GM23338 (cell line): ENCODE results near the gene GRID1. TPM values are rescaled to one million over a fixed set of nuclear protein-coding genes. Genes with fewer than 3 reads are reported as not detected.

ENCODE experiments used
- ATAC-seq: fragments of 200-7000 bp; cut with Tn5 transposase; 3 replicates; pipeline ENCODE4 v1.9.1; 2020
- DNase-seq: peaks from one replicate; pipeline ENCODE4 v3.0.0-alpha.2; 2015; ENCODE audit warnings: low spot score
- H2AFZ ChIP-seq: fragments of 200-600 bp; sonication (generic); 2 replicates; pipeline ENCODE4 v1.8.0; 2016; ENCODE audit warnings: antibody characterized with exemption, mild to moderate bottlenecking, moderate library complexity
- H3F3A ChIP-seq: fragments of 200-600 bp; sonication (generic); replicated peaks from 2 replicates; pipeline ENCODE4 v1.8.0; 2017; ENCODE audit warnings: antibody characterized with exemption, mixed run types, low read depth
- H3K27ac ChIP-seq: fragments of 200-600 bp; sonication (generic); 2 replicates; pipeline ENCODE4 v1.6.1; 2016; ENCODE audit warnings: low read depth
- H3K27me3 ChIP-seq: fragments of 200-600 bp; sonication (generic); 2 replicates; pipeline ENCODE4 v1.8.0; 2016; ENCODE audit warnings: mild to moderate bottlenecking, mixed run types, moderate library complexity; ENCODE audit not compliant: insufficient read depth
- H3K36me3 ChIP-seq: fragments of 200-600 bp; sonication (generic); 2 replicates; pipeline ENCODE4 v1.8.0; 2016; ENCODE audit warnings: mild to moderate bottlenecking; ENCODE audit not compliant: insufficient read depth
- H3K4me1 ChIP-seq: fragments of 200-600 bp; sonication (generic); 2 replicates; pipeline ENCODE4 v1.8.0; 2016; ENCODE audit warnings: mild to moderate bottlenecking, moderate library complexity; ENCODE audit not compliant: insufficient read depth
- H3K4me2 ChIP-seq: fragments of 200-600 bp; sonication (generic); 2 replicates; pipeline ENCODE4 v1.7.1; 2017; ENCODE audit warnings: mixed run types
- H3K4me3 ChIP-seq: fragments of 200-600 bp; sonication (generic); 2 replicates; pipeline ENCODE4 v1.6.1; 2016; ENCODE audit warnings: mixed run types
- H3K79me2 ChIP-seq: fragments of 200-600 bp; sonication (generic); replicated peaks from 2 replicates; pipeline ENCODE4 v1.8.0; 2017; ENCODE audit warnings: mild to moderate bottlenecking; ENCODE audit not compliant: insufficient read depth
- H3K9me2 ChIP-seq: fragments of 200-600 bp; sonication (generic); 2 replicates; pipeline ENCODE4 v1.8.0; 2017; ENCODE audit not compliant: insufficient read depth
- H4K20me1 ChIP-seq: fragments of 200-600 bp; sonication (generic); replicated peaks from 2 replicates; pipeline ENCODE4 v1.8.0; 2017; ENCODE audit warnings: mild to moderate bottlenecking; ENCODE audit not compliant: insufficient read depth
- H3K27ac Mint-ChIP-seq: 2 replicates; pipeline ENCODE4 v1.8.0; 2020; ENCODE audit warnings: inconsistent platforms, mild to moderate bottlenecking, moderate library complexity, mixed read lengths
- H3K27me3 Mint-ChIP-seq: 3 replicates; pipeline ENCODE4 v1.8.0; 2022; ENCODE audit warnings: low read depth, mild to moderate bottlenecking, moderate library complexity, mixed read lengths, inconsistent platforms; ENCODE audit not compliant: insufficient read depth, poor library complexity
- H3K36me3 Mint-ChIP-seq: 3 replicates; pipeline ENCODE4 v1.8.0; 2021; ENCODE audit warnings: low read depth, mild to moderate bottlenecking, inconsistent platforms, moderate library complexity, mixed read lengths
- H3K4me1 Mint-ChIP-seq: 3 replicates; pipeline ENCODE4 v1.8.0; 2020; ENCODE audit warnings: mild to moderate bottlenecking, inconsistent platforms, mixed read lengths
- H3K4me3 Mint-ChIP-seq: 3 replicates; pipeline ENCODE4 v1.8.0; 2021; ENCODE audit warnings: moderate library complexity, mild to moderate bottlenecking, inconsistent platforms, mixed read lengths
- H3K9me3 Mint-ChIP-seq: 3 replicates; pipeline ENCODE4 v1.8.0; 2020; ENCODE audit warnings: moderate library complexity, mild to moderate bottlenecking, inconsistent platforms, mixed read lengths
- CREB1 ChIP-seq: fragments of 250-450 bp; sonication (Bioruptor Pico); IDR thresholded peaks from 2 replicates; pipeline ENCODE4 v1.5.0; 2020; ENCODE audit warnings: low read depth, mild to moderate bottlenecking, moderate library complexity
- EZH2 ChIP-seq: fragments of 200-600 bp; sonication (generic); IDR thresholded peaks from one replicate; pipeline ENCODE4 v1.8.0; 2017; ENCODE audit warnings: antibody characterized with exemption, mild to moderate bottlenecking, low read depth; ENCODE audit not compliant: unreplicated experiment
- STAT1 ChIP-seq: IDR thresholded peaks from one replicate; pipeline ENCODE4 v1.6.1; 2016; ENCODE audit warnings: antibody characterized with exemption; ENCODE audit not compliant: unreplicated experiment
- ZNF462 ChIP-seq: fragments of 250-450 bp; sonication (Bioruptor Pico); IDR thresholded peaks from 2 replicates; pipeline ENCODE4 v1.5.0; 2020; ENCODE audit warnings: mild to moderate bottlenecking, moderate library complexity
- polyA plus RNA-seq: library from polyadenylated mRNA; unstranded; fragments of >200 nt; fragmentation: Nextera tagmentation; extraction: Ambion mirVana; gene quantifications from 2 replicates; pipeline ENCODE4 v1.2.1, GENCODE V29; 2016
- total RNA-seq: library from RNA; depleted of rRNA; stranded (reverse); fragments of >200 nt; shearing (Covaris generic); gene quantifications from 2 replicates; pipeline ENCODE4 v1.2.3, GENCODE V29; 2014
- TF ChIP-seq, protein P1 (sequence below): IDR thresholded peaks from one replicate; pipeline ENCODE4 v1.6.1; 2018; ENCODE audit warnings: antibody characterized with exemption; ENCODE audit not compliant: unreplicated experiment

Gene GRID1
- total and polyA plus RNA-seq, 2 experiments from 2014 or later = 0.14 to 0.15 TPM

DNA sequence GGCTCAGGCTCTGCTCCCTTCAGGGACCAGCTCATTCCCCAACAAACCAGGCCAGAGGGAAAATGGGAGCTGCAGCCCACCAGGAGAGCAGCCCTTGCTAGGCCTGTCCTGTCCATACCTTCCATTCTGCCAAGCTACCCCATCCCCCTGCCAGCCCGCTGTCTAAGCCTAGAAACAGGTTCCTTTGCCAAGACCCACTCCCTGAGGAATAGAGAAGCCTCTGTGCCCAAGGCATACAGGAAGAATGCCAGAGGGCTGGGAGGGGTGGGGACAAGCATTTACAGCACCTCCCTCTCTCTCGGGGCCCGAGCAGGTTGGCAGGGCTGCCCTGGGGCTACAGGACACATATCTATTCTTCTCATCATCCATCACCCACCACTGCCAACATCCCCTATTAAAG is 178.3 kb downstream of the GRID1 start:
- Histone ChIP-seq H3K4me1 (no peaks in the 10 kb centered on the region), H3K4me2 (no peak overlapping the region), H3K9me2 (no peaks in the 10 kb centered on the region), H3K79me2 (no peaks in the 10 kb centered on the region), H3F3A (no peaks in the 10 kb centered on the region), H3K27ac (no peak overlapping the region), H3K36me3 (no peaks in the 10 kb centered on the region), H2AFZ (no peak overlapping the region), H3K4me3 (no peak overlapping the region), H3K27me3 (no peaks in the 10 kb centered on the region), H4K20me1 (no peaks in the 10 kb centered on the region)
- no peak for TF ChIP-seq STAT1
- H3K4me1 Mint-ChIP-seq = no peaks in the 10 kb centered on the region
- no peaks in the 10 kb centered on the region; the same call in 2 of the 3 replicates for H3K9me3 Mint-ChIP-seq
- no peak overlapping the region for H3K4me3 Mint-ChIP-seq
- ATAC-seq (no peak), DNase-seq (no peak)
- H3K36me3 Mint-ChIP-seq = no peaks in the 10 kb centered on the region; the same call in 2 of the 3 replicates
- H3K27me3 Mint-ChIP-seq = peaks cover 3% of the 10 kb centered on the region
- no peak overlapping the region; the same call in 1 of the 2 replicates for H3K27ac Mint-ChIP-seq

- no peak overlapping the region for H3K4me3 ChIP-seq
- no peaks in the 10 kb centered on the region for H3K36me3 ChIP-seq
- no peak overlapping the region for H3K27ac ChIP-seq
- no peak overlapping the region for H3K4me2 ChIP-seq
- no peaks in the 10 kb centered on the region for H3K27me3 ChIP-seq
- DNase-seq (no peak), ATAC-seq (no peak)
- no peaks in the 10 kb centered on the region for H3K9me2 ChIP-seq
- TF ChIP-seq, protein P1, sequence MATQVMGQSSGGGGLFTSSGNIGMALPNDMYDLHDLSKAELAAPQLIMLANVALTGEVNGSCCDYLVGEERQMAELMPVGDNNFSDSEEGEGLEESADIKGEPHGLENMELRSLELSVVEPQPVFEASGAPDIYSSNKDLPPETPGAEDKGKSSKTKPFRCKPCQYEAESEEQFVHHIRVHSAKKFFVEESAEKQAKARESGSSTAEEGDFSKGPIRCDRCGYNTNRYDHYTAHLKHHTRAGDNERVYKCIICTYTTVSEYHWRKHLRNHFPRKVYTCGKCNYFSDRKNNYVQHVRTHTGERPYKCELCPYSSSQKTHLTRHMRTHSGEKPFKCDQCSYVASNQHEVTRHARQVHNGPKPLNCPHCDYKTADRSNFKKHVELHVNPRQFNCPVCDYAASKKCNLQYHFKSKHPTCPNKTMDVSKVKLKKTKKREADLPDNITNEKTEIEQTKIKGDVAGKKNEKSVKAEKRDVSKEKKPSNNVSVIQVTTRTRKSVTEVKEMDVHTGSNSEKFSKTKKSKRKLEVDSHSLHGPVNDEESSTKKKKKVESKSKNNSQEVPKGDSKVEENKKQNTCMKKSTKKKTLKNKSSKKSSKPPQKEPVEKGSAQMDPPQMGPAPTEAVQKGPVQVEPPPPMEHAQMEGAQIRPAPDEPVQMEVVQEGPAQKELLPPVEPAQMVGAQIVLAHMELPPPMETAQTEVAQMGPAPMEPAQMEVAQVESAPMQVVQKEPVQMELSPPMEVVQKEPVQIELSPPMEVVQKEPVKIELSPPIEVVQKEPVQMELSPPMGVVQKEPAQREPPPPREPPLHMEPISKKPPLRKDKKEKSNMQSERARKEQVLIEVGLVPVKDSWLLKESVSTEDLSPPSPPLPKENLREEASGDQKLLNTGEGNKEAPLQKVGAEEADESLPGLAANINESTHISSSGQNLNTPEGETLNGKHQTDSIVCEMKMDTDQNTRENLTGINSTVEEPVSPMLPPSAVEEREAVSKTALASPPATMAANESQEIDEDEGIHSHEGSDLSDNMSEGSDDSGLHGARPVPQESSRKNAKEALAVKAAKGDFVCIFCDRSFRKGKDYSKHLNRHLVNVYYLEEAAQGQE = no peak
- H3K36me3 Mint-ChIP-seq = no peaks in the 10 kb centered on the region; the same call in 2 of the 3 replicates
- H3K27ac Mint-ChIP-seq = no peak overlapping the region
- no peaks in the 10 kb centered on the region; the same call in 2 of the 3 replicates for H3K9me3 Mint-ChIP-seq
- H3K4me3 Mint-ChIP-seq = no peak overlapping the region
- peaks cover 3% of the 10 kb centered on the region for H3K27me3 Mint-ChIP-seq
- H2AFZ ChIP-seq = no peak overlapping the region
- H4K20me1 ChIP-seq = no peaks in the 10 kb centered on the region
- no peaks in the 10 kb centered on the region for H3K4me1 Mint-ChIP-seq
- no peaks in the 10 kb centered on the region for H3F3A ChIP-seq
- H3K4me1 ChIP-seq = no peaks in the 10 kb centered on the region
- H3K79me2 ChIP-seq = no peaks in the 10 kb centered on the region
Measured at GRCh38 chr10:86187499-86188239, 178.9 kb downstream of the GRID1 start.

DNA sequence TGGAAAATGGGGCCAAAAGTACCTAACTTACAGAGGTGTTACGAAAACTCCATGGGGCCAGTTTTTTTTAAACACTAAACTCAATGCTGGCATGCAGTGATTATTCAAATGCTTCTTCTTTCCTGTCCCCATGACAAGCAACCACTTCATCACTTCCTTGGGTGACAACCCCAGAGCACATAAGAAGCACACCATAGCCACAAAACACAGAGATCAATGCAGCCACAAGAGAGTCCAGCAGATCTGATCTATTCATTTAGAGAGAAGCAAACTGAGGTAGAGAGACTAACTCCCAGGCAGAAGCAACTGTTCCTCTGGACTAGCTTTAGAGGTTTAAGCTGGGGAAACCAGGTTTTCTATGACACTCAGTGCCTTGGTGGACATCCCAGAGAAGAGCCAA is 180.0 kb downstream of the GRID1 start:
- ATAC-seq = no peak
- Histone ChIP-seq H3K4me1 (no peaks in the 10 kb centered on the region), H3K4me3 (no peak overlapping the region), H3K36me3 (no peaks in the 10 kb centered on the region), H3K27ac (no peak overlapping the region), H2AFZ (no peak overlapping the region), H3K27me3 (no peaks in the 10 kb centered on the region), H3K4me2 (no peak overlapping the region), H3F3A (no peaks in the 10 kb centered on the region), H3K9me2 (no peaks in the 10 kb centered on the region), H3K79me2 (no peaks in the 10 kb centered on the region), H4K20me1 (no peaks in the 10 kb centered on the region)
- H3K9me3 Mint-ChIP-seq = no peaks in the 10 kb centered on the region; the same call in 2 of the 3 replicates
- DNase-seq = no peak
- H3K36me3 Mint-ChIP-seq = no peaks in the 10 kb centered on the region
- H3K4me3 Mint-ChIP-seq = no peak overlapping the region
- H3K27ac Mint-ChIP-seq = no peak overlapping the region
- H3K4me1 Mint-ChIP-seq = no peaks in the 10 kb centered on the region
- H3K27me3 Mint-ChIP-seq = no peaks in the 10 kb centered on the region
- no peak for TF ChIP-seq ZNF462 (CRISPR knock-in tag)
- TF ChIP-seq CREB1 (CRISPR knock-in tag) = no peak
- TF ChIP-seq EZH2 = no peak
